HepG2 (cell line): ENCODE results near the gene TBL3.

Experiments used
- RFX5 ChIP-seq: IDR thresholded peaks from 2 replicates; pipeline ENCODE4 v1.6.1; 2011; ENCODE audit warnings: low read depth, low read length, improper control_type of control experiment
- SUZ12 ChIP-seq: fragments of 150-350 bp; IDR thresholded peaks from 2 replicates; pipeline ENCODE4 v1.6.1; 2014; ENCODE audit warnings: low read depth, low read length
- TP53 ChIP-seq: sonication (generic); formaldehyde crosslinking; conservative IDR thresholded peaks from 2 replicates; pipeline ENCODE4 v1.4.0; 2020; ENCODE audit warnings: missing genetic modification reagents
- ZNF670 ChIP-seq: sonication (generic); formaldehyde crosslinking; IDR thresholded peaks from 2 replicates; pipeline ENCODE4 v1.8.0; 2022; ENCODE audit warnings: mild to moderate bottlenecking, missing genetic modification reagents, borderline replicate concordance
- TF ChIP-seq, protein P1 (sequence below): sonication (generic); formaldehyde crosslinking; IDR thresholded peaks from 2 replicates; pipeline ENCODE4 v1.5.0; 2020; ENCODE audit warnings: mild to moderate bottlenecking, missing genetic modification reagents, moderate library complexity

GRCh38 chr16:1977875-1978268 is 6.0 kb downstream of the TBL3 start:
- TF ChIP-seq SUZ12 (no peak), RFX5 (no peak), TP53 (CRISPR knock-in tag) (no peak), ZNF670 (CRISPR knock-in tag) (no peak)
- TF ChIP-seq, protein P1, sequence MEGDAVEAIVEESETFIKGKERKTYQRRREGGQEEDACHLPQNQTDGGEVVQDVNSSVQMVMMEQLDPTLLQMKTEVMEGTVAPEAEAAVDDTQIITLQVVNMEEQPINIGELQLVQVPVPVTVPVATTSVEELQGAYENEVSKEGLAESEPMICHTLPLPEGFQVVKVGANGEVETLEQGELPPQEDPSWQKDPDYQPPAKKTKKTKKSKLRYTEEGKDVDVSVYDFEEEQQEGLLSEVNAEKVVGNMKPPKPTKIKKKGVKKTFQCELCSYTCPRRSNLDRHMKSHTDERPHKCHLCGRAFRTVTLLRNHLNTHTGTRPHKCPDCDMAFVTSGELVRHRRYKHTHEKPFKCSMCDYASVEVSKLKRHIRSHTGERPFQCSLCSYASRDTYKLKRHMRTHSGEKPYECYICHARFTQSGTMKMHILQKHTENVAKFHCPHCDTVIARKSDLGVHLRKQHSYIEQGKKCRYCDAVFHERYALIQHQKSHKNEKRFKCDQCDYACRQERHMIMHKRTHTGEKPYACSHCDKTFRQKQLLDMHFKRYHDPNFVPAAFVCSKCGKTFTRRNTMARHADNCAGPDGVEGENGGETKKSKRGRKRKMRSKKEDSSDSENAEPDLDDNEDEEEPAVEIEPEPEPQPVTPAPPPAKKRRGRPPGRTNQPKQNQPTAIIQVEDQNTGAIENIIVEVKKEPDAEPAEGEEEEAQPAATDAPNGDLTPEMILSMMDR (CRISPR knock-in tag): no peak
